Skin of body (tissue), 2 donors: ENCODE data around the gene PTPRN2. TPM values are rescaled to one million over a fixed set of nuclear protein-coding genes. Genes with fewer than 3 reads are reported as not detected.
"Not testable (repeated sequence)": the region's sequence is repeated elsewhere in the genome, so short reads cannot be mapped to it uniquely, and the experiment has no call there.

Source experiments
- DNase-seq: peaks from one replicate; lab custom pipeline; 2025; lab: John Stamatoyannopoulos, UW
- total RNA-seq: library from RNA; depleted of rRNA; stranded (reverse); fragments of >200 nt; gene quantifications from one replicate; pipeline ENCODE4 v1.2.3, GENCODE V29; 2014

Gene PTPRN2
- total RNA-seq, 1 donor from 2014 or later: 0.99 TPM

- no peak for DNase-seq
These were observed 525.6 kb downstream of the PTPRN2 start for GRCh38 chr7:158061884-158062656.

GRCh38 chr7:158061026-158061630, 526.5 kb downstream of the PTPRN2 start:
- no peak for DNase-seq

GRCh38 chr7:158060216-158060615, 527.4 kb downstream of the PTPRN2 start:
- no peak for DNase-seq

GRCh38 chr7:158057446-158057845, 530.2 kb downstream of the PTPRN2 start:
- DNase-seq: no peak

GRCh38 chr7:158056761-158057160, 530.9 kb downstream of the PTPRN2 start:
- no peak for DNase-seq

GRCh38 chr7:158055726-158056510, 531.7 kb downstream of the PTPRN2 start:
- DNase-seq: no peak

- DNase-seq: no peak
These were observed 533.0 kb downstream of the PTPRN2 start for GRCh38 chr7:158054611-158055010.

- no peak for DNase-seq
These were observed 533.5 kb downstream of the PTPRN2 start for GRCh38 chr7:158054081-158054480.

- DNase-seq: no peak
These were observed 534.3 kb downstream of the PTPRN2 start for GRCh38 chr7:158053183-158053915.

GRCh38 chr7:158052381-158053060, 535.1 kb downstream of the PTPRN2 start:
- DNase-seq: no peak

GRCh38 chr7:158051776-158052175, 535.8 kb downstream of the PTPRN2 start:
- DNase-seq: no peak

- DNase-seq: no peak
These were observed 536.5 kb downstream of the PTPRN2 start for GRCh38 chr7:158050978-158051651.

- DNase-seq: no peak
These were observed 537.1 kb downstream of the PTPRN2 start for GRCh38 chr7:158050441-158050977.

GRCh38 chr7:158049271-158049670, 538.4 kb downstream of the PTPRN2 start:
- DNase-seq: no peak

GRCh38 chr7:158048569-158048968, 539.1 kb downstream of the PTPRN2 start:
- no peak for DNase-seq

GRCh38 chr7:158047391-158048059, 540.1 kb downstream of the PTPRN2 start:
- DNase-seq: no peak

GRCh38 chr7:158046246-158046645, 541.4 kb downstream of the PTPRN2 start:
- not testable (repeated sequence) for DNase-seq

GRCh38 chr7:158044482-158044823, 543.2 kb downstream of the PTPRN2 start:
- no peak for DNase-seq
